Peyer's patch (tissue), 4 donors: ENCODE data around the gene TPTE.
"Not testable (repeated sequence)": the region's sequence is repeated elsewhere in the genome, so short reads cannot be mapped to it uniquely, and the experiment has no call there.

Source experiments
- POLR2A ChIP-seq, 2 donors: fragments of 450-650 bp; IDR thresholded peaks; one replicate each; pipeline ENCODE4 v1.5.1; 2017; ENCODE audit warnings: antibody characterized with exemption in 2 of 2, mild to moderate bottlenecking in 2 of 2, moderate library complexity in 2 of 2
- TF ChIP-seq, protein P1 (sequence below), 6 experiments: fragments of 450-650 bp in 4 of 6; fragments of 200-600 bp in 2 of 6; sonication (generic) in 1 of 6; IDR thresholded peaks; one replicate each; pipeline ENCODE4 v1.5.1; 2017 to 2019; ENCODE audit warnings: antibody characterized with exemption in 6 of 6, mild to moderate bottlenecking in 3 of 6, moderate library complexity in 1 of 6

DNA sequence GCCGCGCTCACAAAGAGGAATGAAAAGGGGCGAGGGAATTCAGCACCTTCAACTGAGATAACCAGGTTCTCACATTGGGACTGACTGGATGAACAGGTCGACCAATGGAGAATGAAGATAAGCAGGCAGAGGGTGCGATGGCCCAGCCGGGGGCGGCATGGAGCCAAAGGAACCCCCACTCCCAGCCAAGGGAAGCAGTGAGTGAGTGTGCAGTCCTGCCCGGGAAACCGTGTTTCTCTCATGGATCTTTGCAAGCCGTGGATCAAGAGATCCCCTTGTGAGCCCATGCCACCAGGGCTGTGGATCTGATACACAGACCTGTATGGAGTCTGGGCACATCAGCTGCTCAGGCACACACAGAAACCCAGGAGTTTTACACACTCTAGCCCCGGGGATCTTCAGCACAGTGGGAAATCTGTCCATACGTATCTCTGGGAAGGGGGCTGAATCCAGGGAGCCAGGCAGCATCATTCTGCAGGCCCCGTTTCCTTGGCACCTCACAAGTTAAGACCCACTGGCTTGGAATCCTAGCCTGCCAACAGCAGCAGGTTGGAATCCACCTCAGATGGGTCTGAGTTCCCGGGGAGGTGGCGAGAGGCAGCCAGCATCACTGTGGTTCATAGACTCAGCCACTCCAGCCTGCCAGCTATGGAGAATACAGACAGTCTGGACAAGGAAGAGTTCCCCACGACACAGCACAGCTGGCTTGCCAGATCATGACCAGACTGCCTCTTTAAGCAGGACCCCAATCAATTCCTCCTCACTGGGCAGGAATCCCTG, 53.3 kb downstream of the TPTE start:
- TF ChIP-seq POLR2A (IDR thresholded peaks at IDR 0.05) = not testable (repeated sequence)
- TF ChIP-seq, protein P1, sequence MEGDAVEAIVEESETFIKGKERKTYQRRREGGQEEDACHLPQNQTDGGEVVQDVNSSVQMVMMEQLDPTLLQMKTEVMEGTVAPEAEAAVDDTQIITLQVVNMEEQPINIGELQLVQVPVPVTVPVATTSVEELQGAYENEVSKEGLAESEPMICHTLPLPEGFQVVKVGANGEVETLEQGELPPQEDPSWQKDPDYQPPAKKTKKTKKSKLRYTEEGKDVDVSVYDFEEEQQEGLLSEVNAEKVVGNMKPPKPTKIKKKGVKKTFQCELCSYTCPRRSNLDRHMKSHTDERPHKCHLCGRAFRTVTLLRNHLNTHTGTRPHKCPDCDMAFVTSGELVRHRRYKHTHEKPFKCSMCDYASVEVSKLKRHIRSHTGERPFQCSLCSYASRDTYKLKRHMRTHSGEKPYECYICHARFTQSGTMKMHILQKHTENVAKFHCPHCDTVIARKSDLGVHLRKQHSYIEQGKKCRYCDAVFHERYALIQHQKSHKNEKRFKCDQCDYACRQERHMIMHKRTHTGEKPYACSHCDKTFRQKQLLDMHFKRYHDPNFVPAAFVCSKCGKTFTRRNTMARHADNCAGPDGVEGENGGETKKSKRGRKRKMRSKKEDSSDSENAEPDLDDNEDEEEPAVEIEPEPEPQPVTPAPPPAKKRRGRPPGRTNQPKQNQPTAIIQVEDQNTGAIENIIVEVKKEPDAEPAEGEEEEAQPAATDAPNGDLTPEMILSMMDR (IDR thresholded peaks at IDR 0.05) = not testable (repeated sequence)
